Suprapubic skin (tissue), 3 donors: ENCODE data around the gene NBPF9.
"Not testable (repeated sequence)": the region's sequence is repeated elsewhere in the genome, so short reads cannot be mapped to it uniquely, and the experiment has no call there.

Source experiments
- CTCF ChIP-seq, 2 donors: fragments of 200-600 bp in 1 of 2; fragments of 450-650 bp in 1 of 2; sonication (generic) in 1 of 2; IDR thresholded peaks; one replicate each; pipeline ENCODE4 v1.5.1; 2016 to 2019; ENCODE audit warnings: antibody characterized with exemption in 2 of 2, mild to moderate bottlenecking in 1 of 2, moderate library complexity in 1 of 2
- POLR2A ChIP-seq, 2 donors: fragments of 450-650 bp; IDR thresholded peaks; one replicate each; pipeline ENCODE4 v1.6.1; 2017; ENCODE audit warnings: antibody characterized with exemption in 2 of 2, mild to moderate bottlenecking in 2 of 2, moderate library complexity in 2 of 2

GRCh38 chr1:149098276-149098675 lies 5.1 kb downstream of the NBPF9 start:
- not testable (repeated sequence) for TF ChIP-seq CTCF, POLR2A (IDR thresholded peaks at IDR 0.05)
